Natural killer cell (primary cell): ENCODE results near the gene TANC1. TPM values are rescaled to one million over a fixed set of nuclear protein-coding genes. Genes with fewer than 3 reads are reported as not detected.

Experiments
- ATAC-seq, 3 donors: fragments of 150-1000 bp in 2 of 3; fragments of 200-7000 bp in 1 of 3; cut with Tn5 transposase; 1 replicate in 1 of 3; 2 replicates in 2 of 3; pipeline ENCODE4 v1.10.0; 2021; ENCODE audit warnings: mild to moderate bottlenecking in 2 of 3, moderate library complexity in 2 of 3
- DNase-seq, 2 donors: peaks; one replicate each; pipeline versions ENCODE4 v3.0.0 to v3.0.0-alpha.2; 2013 to 2021; ENCODE audit warnings: mixed read lengths in 1 of 2
- H3K27ac ChIP-seq: one replicate; pipeline ENCODE4 v1.5.1; 2013; ENCODE audit warnings: mild to moderate bottlenecking, low read length
- H3K27me3 ChIP-seq: one replicate; pipeline ENCODE4 v1.6.1; 2013; ENCODE audit warnings: low read length; ENCODE audit not compliant: control insufficient read depth, insufficient read depth
- H3K36me3 ChIP-seq: one replicate; pipeline ENCODE4 v1.6.1; 2013; ENCODE audit warnings: low read length; ENCODE audit not compliant: control insufficient read depth, insufficient read depth
- H3K4me1 ChIP-seq: one replicate; pipeline ENCODE4 v1.6.1; 2013; ENCODE audit warnings: low read length; ENCODE audit not compliant: control insufficient read depth, insufficient read depth
- H3K4me3 ChIP-seq: one replicate; pipeline ENCODE4 v1.5.1; 2013; ENCODE audit warnings: low read length
- H3K9me3 ChIP-seq: one replicate; pipeline ENCODE4 v1.6.1; 2013; ENCODE audit warnings: low read length; ENCODE audit not compliant: control insufficient read depth, insufficient read depth
- H3K27ac Mint-ChIP-seq, 2 donors: one replicate each; pipeline ENCODE4 v1.8.0; 2022; ENCODE audit warnings: mild to moderate bottlenecking in 2 of 2, mixed read lengths in 2 of 2, moderate library complexity in 1 of 2
- H3K27me3 Mint-ChIP-seq, 2 donors: one replicate each; pipeline ENCODE4 v1.8.0; 2022; ENCODE audit warnings: low read depth in 2 of 2, mixed read lengths in 2 of 2
- H3K36me3 Mint-ChIP-seq: one replicate; pipeline ENCODE4 v1.8.0; 2022; ENCODE audit warnings: mixed read lengths
- H3K4me1 Mint-ChIP-seq, 2 donors: one replicate each; pipeline ENCODE4 v1.8.0; 2022; ENCODE audit warnings: mixed read lengths in 2 of 2
- H3K4me3 Mint-ChIP-seq: one replicate; pipeline ENCODE4 v1.8.0; 2022; ENCODE audit warnings: mild to moderate bottlenecking, moderate library complexity, mixed read lengths
- H3K9me3 Mint-ChIP-seq, 2 donors: one replicate each; pipeline ENCODE4 v1.8.0; 2022; ENCODE audit warnings: mixed read lengths in 2 of 2
- whole genome bisulfite sequencing: methylation state at CpG from one replicate; pipeline ENCODE4 v1.1.7; 2013; ENCODE audit warnings: missing lambda C conversion rate; ENCODE audit not compliant: insufficient coverage; 5-methylcytosine and 5-hydroxymethylcytosine counted together
- intact Hi-C: fragments of 100-400 bp; cut with micrococcal nuclease; formaldehyde crosslinking; loops from one replicate; pipeline ENCODE4 v1.14.2; 2022
- total RNA-seq, 4 donors: library from RNA; stranded (reverse); fragments of 120-200 nt in 1 of 4; gene quantifications; one replicate each; pipeline versions ENCODE4 v1.2.3 to v1.2.4, GENCODE V29; 2013 to 2022
- TF ChIP-seq, protein P1 (sequence below): fragments of 200-600 bp; IDR thresholded peaks from one replicate; pipeline ENCODE4 v1.8.0; 2022; ENCODE audit warnings: antibody characterized with exemption

The TANC1 gene
- total RNA-seq, 3 donors from 2014 or later (not counting 1 experiment from before 2014, with no cell fraction given), result 0.82 to 4.2 (median 1.1) TPM

DNA sequence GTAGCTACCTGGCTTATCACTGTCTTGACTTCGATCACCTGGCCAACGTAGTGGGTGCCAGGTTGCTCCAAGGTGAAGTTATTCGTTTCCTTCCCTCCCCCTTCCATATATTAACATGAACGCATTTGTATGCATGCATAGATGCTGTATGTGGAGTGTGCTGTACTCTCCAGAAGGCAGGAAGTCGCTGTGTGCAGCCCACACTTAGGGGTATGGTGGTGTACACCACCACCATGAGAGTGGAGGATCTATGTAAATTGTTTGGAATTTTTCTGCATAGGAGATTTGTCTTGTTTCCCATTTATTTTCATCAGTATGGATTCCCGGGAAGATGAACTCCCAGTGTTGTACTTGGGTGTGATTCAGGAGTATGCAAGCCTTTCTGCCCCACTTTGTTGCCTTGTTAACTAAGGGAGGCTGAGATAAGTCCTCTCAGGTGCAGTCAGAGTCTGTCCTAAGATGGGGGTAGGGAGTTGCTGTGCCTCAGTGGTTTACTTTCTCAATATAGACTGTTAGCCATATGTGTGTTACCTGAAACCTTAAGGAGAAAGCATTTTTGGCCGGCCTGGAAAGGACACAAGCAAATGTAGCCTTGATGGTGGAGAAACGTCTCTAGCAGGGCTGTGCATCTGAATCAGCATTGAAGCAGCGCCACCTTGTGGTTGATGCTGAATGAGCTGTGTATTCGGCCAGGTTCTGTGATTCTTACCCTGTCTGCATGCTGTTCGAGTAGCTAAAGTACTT lies 149.8 kb downstream of the TANC1 start:
- Mint-ChIP-seq H3K4me1 (peaks cover 12 to 19% of the 10 kb centered on the region in 2 donors), H3K4me3 (no peak overlapping the region)

DNA sequence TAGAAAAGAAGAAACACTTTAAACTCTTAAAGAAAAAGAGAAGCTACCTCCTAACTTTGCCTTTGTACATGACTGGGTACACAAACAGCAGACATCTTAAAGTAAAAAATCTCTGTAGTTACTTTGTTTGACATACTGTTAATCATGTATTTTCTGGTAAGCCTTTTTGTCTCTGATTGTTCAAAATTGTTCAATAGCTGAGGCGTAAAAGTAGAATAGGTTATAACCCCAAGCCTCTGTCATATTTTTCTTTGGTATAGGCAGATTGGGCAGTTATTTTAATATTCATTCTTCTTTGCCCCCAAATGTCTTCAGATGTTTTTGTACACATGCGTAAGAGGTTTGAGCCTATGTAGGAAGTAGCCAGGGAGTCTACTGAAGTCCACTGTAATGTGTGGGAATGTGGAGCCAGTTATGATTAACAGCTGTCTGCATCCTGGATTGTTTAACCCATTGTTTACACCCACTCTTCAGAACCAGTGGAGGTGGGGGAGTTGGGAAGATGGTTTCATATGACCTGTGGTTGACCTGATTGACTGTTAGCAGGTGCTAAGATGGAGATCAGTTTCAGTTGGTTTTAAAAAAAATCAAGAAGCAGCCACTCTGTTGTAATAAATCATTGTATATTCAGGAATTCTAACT lies 150.5 kb downstream of the TANC1 start:
- Mint-ChIP-seq H3K27ac (no peak overlapping the region), H3K27me3 (peaks cover 0 to 3% of the 10 kb centered on the region in 2 donors), H3K4me1 (peaks cover 15 to 24% of the 10 kb centered on the region in 2 donors), H3K9me3 (no peaks in the 10 kb centered on the region), H3K4me3 (no peak overlapping the region), H3K36me3 (no peaks in the 10 kb centered on the region)
- H3K4me3 ChIP-seq, result no peak overlapping the region
- WGBS, result 100% methylated on average over 1 of the region's 2 CpGs
- H3K27me3 ChIP-seq, result no peaks in the 10 kb centered on the region
- H3K9me3 ChIP-seq, result no peaks in the 10 kb centered on the region
- intact Hi-C loops, result loop anchor here (1.0 to 5.0 kb wide), 4 partner anchors 66 to 1097 kb away; no protein-coding TSS in a partner anchor
- TF ChIP-seq, protein P1, sequence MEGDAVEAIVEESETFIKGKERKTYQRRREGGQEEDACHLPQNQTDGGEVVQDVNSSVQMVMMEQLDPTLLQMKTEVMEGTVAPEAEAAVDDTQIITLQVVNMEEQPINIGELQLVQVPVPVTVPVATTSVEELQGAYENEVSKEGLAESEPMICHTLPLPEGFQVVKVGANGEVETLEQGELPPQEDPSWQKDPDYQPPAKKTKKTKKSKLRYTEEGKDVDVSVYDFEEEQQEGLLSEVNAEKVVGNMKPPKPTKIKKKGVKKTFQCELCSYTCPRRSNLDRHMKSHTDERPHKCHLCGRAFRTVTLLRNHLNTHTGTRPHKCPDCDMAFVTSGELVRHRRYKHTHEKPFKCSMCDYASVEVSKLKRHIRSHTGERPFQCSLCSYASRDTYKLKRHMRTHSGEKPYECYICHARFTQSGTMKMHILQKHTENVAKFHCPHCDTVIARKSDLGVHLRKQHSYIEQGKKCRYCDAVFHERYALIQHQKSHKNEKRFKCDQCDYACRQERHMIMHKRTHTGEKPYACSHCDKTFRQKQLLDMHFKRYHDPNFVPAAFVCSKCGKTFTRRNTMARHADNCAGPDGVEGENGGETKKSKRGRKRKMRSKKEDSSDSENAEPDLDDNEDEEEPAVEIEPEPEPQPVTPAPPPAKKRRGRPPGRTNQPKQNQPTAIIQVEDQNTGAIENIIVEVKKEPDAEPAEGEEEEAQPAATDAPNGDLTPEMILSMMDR, result peak; percentile 56
- peak in 1 of 3 donors; percentile 6 for ATAC-seq
- peaks cover 13% of the 10 kb centered on the region for H3K4me1 ChIP-seq
- H3K27ac ChIP-seq, result no peak overlapping the region
- no peak for DNase-seq
- H3K36me3 ChIP-seq, result no peaks in the 10 kb centered on the region

More for the DNA sequence above, 149.8 kb downstream of the TANC1 start:
- Histone ChIP-seq H3K27me3 (no peaks in the 10 kb centered on the region), H3K4me1 (peaks cover 8% of the 10 kb centered on the region), H3K4me3 (no peak overlapping the region), H3K27ac (no peak overlapping the region), H3K9me3 (no peaks in the 10 kb centered on the region), H3K36me3 (no peaks in the 10 kb centered on the region)
- Mint-ChIP-seq H3K27me3 (peaks cover 3 to 5% of the 10 kb centered on the region in 2 donors), H3K27ac (no peak overlapping the region), H3K36me3 (no peaks in the 10 kb centered on the region), H3K9me3 (no peaks in the 10 kb centered on the region)
- DNase-seq (peak; percentile 77 to 89), ATAC-seq (peak; percentile 81 to 97 (median 92))
- 36% methylated on average over 10 of the region's 11 CpGs for WGBS
- intact Hi-C loops, result loop anchor here (1.0 to 5.0 kb wide), 4 partner anchors 67 to 1096 kb away; no protein-coding TSS in a partner anchor
- TF ChIP-seq, protein P1, result peak; percentile 94

DNA sequence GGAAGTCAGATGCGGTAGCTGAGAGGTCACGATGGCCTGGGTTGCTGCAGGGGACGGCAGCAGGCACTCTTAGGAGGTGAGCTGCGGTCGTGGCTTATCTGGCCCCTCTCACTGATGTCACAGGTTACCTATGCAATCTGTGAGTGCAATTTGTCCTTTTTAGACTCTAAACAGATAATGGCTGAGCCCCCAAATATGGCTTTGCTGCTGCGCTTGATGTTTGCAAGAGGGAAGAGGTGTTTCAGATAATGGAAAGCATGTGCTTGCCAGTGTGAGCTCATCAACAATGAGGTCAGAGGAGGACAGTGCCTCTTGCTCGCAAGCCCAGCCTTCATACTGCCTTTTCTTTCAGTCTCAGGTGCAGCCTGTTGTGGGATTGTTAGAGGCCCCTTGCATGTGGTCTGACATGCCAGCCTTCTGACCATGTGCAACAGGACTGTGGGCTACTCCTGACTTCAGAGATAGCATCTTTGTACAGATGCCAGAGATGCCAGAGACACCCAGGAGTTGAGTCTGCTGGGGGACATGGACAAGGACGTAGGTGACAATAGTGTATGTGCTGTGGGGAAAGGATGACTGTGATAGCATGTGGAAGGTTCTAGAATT lies 151.3 kb downstream of the TANC1 start:
- DNase-seq, result no peak
- H3K36me3 ChIP-seq, result no peaks in the 10 kb centered on the region

More for the DNA sequence above, 151.3 kb downstream of the TANC1 start:
- H3K4me3 Mint-ChIP-seq, result no peak overlapping the region
- 68% methylated on average over 8 of the region's 8 CpGs for WGBS
- peaks cover 21% of the 10 kb centered on the region for H3K4me1 ChIP-seq
- H3K9me3 ChIP-seq, result no peaks in the 10 kb centered on the region
- H3K27me3 Mint-ChIP-seq, result peaks cover 0 to 3% of the 10 kb centered on the region in 2 donors
- peak in 1 of 3 donors; percentile 34 for ATAC-seq
- no peak overlapping the region for H3K4me3 ChIP-seq
- no peak overlapping the region for H3K27ac Mint-ChIP-seq
- no peaks in the 10 kb centered on the region for H3K27me3 ChIP-seq
- H3K36me3 Mint-ChIP-seq, result no peaks in the 10 kb centered on the region
- intact Hi-C loops, result loop anchor here (2.0 to 5.0 kb wide), 2 partner anchors 65 to 1097 kb away; no protein-coding TSS in a partner anchor
- H3K27ac ChIP-seq, result no peak overlapping the region
- no peaks in the 10 kb centered on the region for H3K9me3 Mint-ChIP-seq
- peaks cover 22 to 31% of the 10 kb centered on the region in 2 donors for H3K4me1 Mint-ChIP-seq
- TF ChIP-seq, protein P1, result no peak
